ENCODE results near the gene F10.

DNA sequence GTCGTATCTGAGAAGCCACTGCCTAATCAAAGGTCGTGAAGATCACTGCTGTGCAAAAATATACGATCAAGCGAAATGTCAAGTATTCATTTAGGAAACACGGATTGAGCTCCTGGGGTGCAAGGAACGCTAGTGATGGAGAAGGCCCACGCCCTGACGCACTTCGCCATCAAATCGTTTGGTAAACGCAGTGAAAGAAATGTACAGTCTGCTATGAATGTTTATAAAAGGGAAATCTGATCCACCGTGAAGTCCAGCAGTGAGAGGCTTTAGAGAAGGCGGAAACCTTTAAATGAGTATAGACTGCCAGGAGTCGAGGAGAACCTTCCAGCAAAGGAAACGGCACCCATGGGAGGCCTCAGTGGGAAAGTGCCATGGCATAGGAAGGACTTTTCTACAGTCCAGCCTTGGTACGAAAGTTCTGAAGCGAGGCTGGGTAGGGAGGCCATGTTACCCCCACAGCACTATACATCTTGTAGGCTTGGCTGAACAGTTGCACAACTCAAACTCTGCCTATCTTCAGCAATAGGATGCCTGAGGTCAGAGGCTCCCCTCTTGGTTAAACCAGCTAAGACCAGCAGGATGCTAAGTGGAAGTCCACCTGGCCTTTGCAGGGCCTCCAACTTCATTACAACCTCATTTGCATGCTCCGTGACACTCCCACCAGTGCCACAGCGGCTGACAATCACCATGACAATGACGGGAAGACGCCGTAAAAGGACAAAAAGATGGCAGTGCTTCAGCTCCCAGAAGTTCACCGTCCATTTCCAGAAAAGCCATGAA lies 65.5 kb downstream of the F10 start:
- TF ChIP-seq, protein P1, sequence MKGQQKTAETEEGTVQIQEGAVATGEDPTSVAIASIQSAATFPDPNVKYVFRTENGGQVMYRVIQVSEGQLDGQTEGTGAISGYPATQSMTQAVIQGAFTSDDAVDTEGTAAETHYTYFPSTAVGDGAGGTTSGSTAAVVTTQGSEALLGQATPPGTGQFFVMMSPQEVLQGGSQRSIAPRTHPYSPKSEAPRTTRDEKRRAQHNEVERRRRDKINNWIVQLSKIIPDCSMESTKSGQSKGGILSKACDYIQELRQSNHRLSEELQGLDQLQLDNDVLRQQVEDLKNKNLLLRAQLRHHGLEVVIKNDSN (CRISPR knock-in tag; IDR thresholded peaks at IDR 0.05) = no peak
- TF ChIP-seq, protein P2, sequence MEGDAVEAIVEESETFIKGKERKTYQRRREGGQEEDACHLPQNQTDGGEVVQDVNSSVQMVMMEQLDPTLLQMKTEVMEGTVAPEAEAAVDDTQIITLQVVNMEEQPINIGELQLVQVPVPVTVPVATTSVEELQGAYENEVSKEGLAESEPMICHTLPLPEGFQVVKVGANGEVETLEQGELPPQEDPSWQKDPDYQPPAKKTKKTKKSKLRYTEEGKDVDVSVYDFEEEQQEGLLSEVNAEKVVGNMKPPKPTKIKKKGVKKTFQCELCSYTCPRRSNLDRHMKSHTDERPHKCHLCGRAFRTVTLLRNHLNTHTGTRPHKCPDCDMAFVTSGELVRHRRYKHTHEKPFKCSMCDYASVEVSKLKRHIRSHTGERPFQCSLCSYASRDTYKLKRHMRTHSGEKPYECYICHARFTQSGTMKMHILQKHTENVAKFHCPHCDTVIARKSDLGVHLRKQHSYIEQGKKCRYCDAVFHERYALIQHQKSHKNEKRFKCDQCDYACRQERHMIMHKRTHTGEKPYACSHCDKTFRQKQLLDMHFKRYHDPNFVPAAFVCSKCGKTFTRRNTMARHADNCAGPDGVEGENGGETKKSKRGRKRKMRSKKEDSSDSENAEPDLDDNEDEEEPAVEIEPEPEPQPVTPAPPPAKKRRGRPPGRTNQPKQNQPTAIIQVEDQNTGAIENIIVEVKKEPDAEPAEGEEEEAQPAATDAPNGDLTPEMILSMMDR (IDR thresholded peaks at IDR 0.05 in 2 of 3, conservative IDR thresholded peaks at IDR 0.05 in 1 of 3; ENCODE audit: insufficient read depth in 2 of 3, low read depth in 1 of 3, low read length in 3 of 3) = no peak

Measured in K562 (cell line).